ENCODE measurements around the gene CYBC1.

DNA sequence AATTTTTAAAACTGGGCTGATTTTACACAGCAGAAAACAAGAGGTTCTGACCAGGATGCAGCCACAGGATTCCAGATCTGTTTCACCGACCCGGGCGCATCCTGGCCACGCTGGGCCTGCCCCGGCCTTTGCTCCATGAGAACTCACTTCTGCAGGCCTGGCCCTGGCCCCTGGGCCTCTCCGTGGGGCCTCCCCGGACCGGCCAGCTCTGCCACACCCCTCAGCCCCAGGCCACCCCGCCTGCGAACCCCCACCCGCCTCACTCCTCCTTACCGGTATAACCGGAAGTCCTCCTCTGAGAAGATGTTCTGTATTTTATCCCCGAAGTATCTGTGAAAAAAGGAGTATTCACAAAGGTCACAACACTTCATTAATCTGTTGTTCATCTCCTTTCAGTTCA lies 45.5 kb downstream of the CYBC1 start:
- TF ChIP-seq, protein P1, sequence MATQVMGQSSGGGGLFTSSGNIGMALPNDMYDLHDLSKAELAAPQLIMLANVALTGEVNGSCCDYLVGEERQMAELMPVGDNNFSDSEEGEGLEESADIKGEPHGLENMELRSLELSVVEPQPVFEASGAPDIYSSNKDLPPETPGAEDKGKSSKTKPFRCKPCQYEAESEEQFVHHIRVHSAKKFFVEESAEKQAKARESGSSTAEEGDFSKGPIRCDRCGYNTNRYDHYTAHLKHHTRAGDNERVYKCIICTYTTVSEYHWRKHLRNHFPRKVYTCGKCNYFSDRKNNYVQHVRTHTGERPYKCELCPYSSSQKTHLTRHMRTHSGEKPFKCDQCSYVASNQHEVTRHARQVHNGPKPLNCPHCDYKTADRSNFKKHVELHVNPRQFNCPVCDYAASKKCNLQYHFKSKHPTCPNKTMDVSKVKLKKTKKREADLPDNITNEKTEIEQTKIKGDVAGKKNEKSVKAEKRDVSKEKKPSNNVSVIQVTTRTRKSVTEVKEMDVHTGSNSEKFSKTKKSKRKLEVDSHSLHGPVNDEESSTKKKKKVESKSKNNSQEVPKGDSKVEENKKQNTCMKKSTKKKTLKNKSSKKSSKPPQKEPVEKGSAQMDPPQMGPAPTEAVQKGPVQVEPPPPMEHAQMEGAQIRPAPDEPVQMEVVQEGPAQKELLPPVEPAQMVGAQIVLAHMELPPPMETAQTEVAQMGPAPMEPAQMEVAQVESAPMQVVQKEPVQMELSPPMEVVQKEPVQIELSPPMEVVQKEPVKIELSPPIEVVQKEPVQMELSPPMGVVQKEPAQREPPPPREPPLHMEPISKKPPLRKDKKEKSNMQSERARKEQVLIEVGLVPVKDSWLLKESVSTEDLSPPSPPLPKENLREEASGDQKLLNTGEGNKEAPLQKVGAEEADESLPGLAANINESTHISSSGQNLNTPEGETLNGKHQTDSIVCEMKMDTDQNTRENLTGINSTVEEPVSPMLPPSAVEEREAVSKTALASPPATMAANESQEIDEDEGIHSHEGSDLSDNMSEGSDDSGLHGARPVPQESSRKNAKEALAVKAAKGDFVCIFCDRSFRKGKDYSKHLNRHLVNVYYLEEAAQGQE (IDR thresholded peaks at IDR 0.05; ENCODE audit: insufficient read depth in 1 of 2, low read depth in 2 of 2, low read length in 1 of 2) = no peak
- TF ChIP-seq, protein P2, sequence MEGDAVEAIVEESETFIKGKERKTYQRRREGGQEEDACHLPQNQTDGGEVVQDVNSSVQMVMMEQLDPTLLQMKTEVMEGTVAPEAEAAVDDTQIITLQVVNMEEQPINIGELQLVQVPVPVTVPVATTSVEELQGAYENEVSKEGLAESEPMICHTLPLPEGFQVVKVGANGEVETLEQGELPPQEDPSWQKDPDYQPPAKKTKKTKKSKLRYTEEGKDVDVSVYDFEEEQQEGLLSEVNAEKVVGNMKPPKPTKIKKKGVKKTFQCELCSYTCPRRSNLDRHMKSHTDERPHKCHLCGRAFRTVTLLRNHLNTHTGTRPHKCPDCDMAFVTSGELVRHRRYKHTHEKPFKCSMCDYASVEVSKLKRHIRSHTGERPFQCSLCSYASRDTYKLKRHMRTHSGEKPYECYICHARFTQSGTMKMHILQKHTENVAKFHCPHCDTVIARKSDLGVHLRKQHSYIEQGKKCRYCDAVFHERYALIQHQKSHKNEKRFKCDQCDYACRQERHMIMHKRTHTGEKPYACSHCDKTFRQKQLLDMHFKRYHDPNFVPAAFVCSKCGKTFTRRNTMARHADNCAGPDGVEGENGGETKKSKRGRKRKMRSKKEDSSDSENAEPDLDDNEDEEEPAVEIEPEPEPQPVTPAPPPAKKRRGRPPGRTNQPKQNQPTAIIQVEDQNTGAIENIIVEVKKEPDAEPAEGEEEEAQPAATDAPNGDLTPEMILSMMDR (IDR thresholded peaks at IDR 0.05) = no peak

Measured in Panc1 (cell line).